HepG2 (cell line): ENCODE data around the gene CSKMT. TPM values are rescaled to one million over a fixed set of nuclear protein-coding genes. Genes with fewer than 3 reads are reported as not detected.

Experiments used
- ATAC-seq: fragments of 200-7000 bp; cut with Tn5 transposase; 3 replicates; pipeline ENCODE4 v1.9.1; 2020; ENCODE audit warnings: mild to moderate bottlenecking, moderate library complexity
- BruUV-seq: library from RNA; stranded (reverse); fragments of 400-500 nt; replicated peaks from 2 replicates; lab custom pipeline; 2021; lab: Mats Ljungman, UMichigan
- CTCF ChIA-PET: fragments of 300-600 bp; formaldehyde crosslinking; extraction: SDS; loops from one replicate; lab custom pipeline; 2021; ENCODE audit warnings: low total read pairs, inconsistent platforms, low intra/inter-chr PET ratio; lab: Yijun Ruan, JAX
- POLR2A ChIA-PET: fragments of 350-600 bp; sonication (Branson Sonifier 250); formaldehyde crosslinking; loops from one replicate; lab custom pipeline; 2020; ENCODE audit warnings: antibody characterized with exemption, inconsistent platforms; lab: Yijun Ruan, JAX
- DNase-seq: peaks from one replicate; pipeline ENCODE4 v3.0.0-alpha.2; 2015; ENCODE audit warnings: low spot score
- FAIRE-seq: peaks from 3 replicates; lab custom pipeline; 2011; peaks lifted over from hg19 to GRCh38; lab: Jason Lieb, UNC
- H2AFZ ChIP-seq: one replicate; pipeline ENCODE4 v1.6.1; 2011; ENCODE audit warnings: low read length, inconsistent platforms
- H3K27ac ChIP-seq: fragments of 300-600 bp; 3 replicates; pipeline ENCODE4 v1.8.0; 2011; ENCODE audit warnings: mixed run types, mild to moderate bottlenecking, mixed read lengths, low read length, inconsistent platforms; ENCODE audit not compliant: insufficient read depth; ENCODE audit errors: extremely low read length
- H3K27me3 ChIP-seq, 2 experiments: fragments of 200-600 bp in 1 of 2; 2 replicates in 1 of 2; 3 replicates in 1 of 2; pipeline versions ENCODE4 v1.6.0 to v1.8.0; 2011; ENCODE audit warnings: low read length in 2 of 2, mild to moderate bottlenecking in 2 of 2, moderate library complexity in 2 of 2, inconsistent platforms in 1 of 2; ENCODE audit not compliant: insufficient read depth in 2 of 2, control insufficient read depth in 1 of 2
- H3K36me3 ChIP-seq, 2 experiments: fragments of 200-600 bp in 1 of 2; replicated peaks in 1 of 2; 2 replicates in 1 of 2; 3 replicates in 1 of 2; pipeline versions ENCODE4 v1.5.1 to v1.8.0; 2011; ENCODE audit warnings: low read length in 2 of 2, inconsistent platforms in 1 of 2; ENCODE audit not compliant: insufficient read depth in 2 of 2, control insufficient read depth in 1 of 2
- H3K4me1 ChIP-seq: 2 replicates; pipeline ENCODE4 v1.5.1; 2012; ENCODE audit warnings: low read length, inconsistent platforms; ENCODE audit not compliant: insufficient read depth
- H3K4me2 ChIP-seq: 2 replicates; pipeline ENCODE4 v1.6.0; 2011; ENCODE audit warnings: low read depth, low read length, inconsistent platforms
- H3K4me3 ChIP-seq, 3 experiments: fragments of 200-600 bp in 1 of 3; sonication (generic), shearing (Covaris generic) in 1 of 3; replicated peaks in 1 of 3; 2 replicates each; pipeline ENCODE4 v1.5.1; 2011 to 2016; ENCODE audit warnings: low read length in 3 of 3, inconsistent platforms in 2 of 3, low read depth in 2 of 3, mild to moderate bottlenecking in 2 of 3, control low read depth in 1 of 3, mixed read lengths in 1 of 3; ENCODE audit not compliant: insufficient read depth in 1 of 3
- H3K79me2 ChIP-seq: one replicate; pipeline ENCODE4 v1.6.1; 2011; ENCODE audit warnings: low read length, inconsistent platforms; ENCODE audit not compliant: insufficient read depth
- H3K9ac ChIP-seq: 2 replicates; pipeline ENCODE4 v1.6.0; 2011; ENCODE audit warnings: mild to moderate bottlenecking, low read depth, low read length, inconsistent platforms; ENCODE audit not compliant: insufficient read depth
- H3K9me3 ChIP-seq: 2 replicates; pipeline ENCODE4 v1.5.1; 2012; ENCODE audit warnings: mild to moderate bottlenecking, low read length
- H4K20me1 ChIP-seq: 2 replicates; pipeline ENCODE4 v1.6.0; 2011; ENCODE audit warnings: inconsistent platforms, mild to moderate bottlenecking, low read length, moderate library complexity; ENCODE audit not compliant: insufficient read depth
- ARID4A ChIP-seq: sonication (generic); formaldehyde crosslinking; IDR thresholded peaks from 2 replicates; pipeline ENCODE4 v1.5.0; 2020; ENCODE audit warnings: mild to moderate bottlenecking, missing genetic modification reagents, borderline replicate concordance
- DMTF1 ChIP-seq: sonication (generic); formaldehyde crosslinking; IDR thresholded peaks from 2 replicates; pipeline ENCODE4 v1.4.0; 2020; ENCODE audit warnings: mild to moderate bottlenecking, missing genetic modification reagents
- FLYWCH1 ChIP-seq: sonication (generic); formaldehyde crosslinking; IDR thresholded peaks from 2 replicates; pipeline ENCODE4 v1.8.1; 2023; ENCODE audit warnings: mild to moderate bottlenecking, missing genetic modification reagents
- GABPB1 ChIP-seq: IDR thresholded peaks from 2 replicates; pipeline ENCODE4 v1.6.1; 2016; ENCODE audit warnings: mild to moderate bottlenecking, missing genetic modification reagents, moderate library complexity, missing compliant biosample characterization
- GATAD1 ChIP-seq: IDR thresholded peaks from 2 replicates; pipeline ENCODE4 v1.6.1; 2016; ENCODE audit warnings: missing genetic modification reagents, missing compliant biosample characterization
- IRF9 ChIP-seq: sonication (generic); formaldehyde crosslinking; IDR thresholded peaks from 2 replicates; pipeline ENCODE4 v1.8.0; 2022; ENCODE audit warnings: missing genetic modification reagents, mild to moderate bottlenecking, borderline replicate concordance
- PHF20 ChIP-seq: sonication (generic); formaldehyde crosslinking; IDR thresholded peaks from 2 replicates; pipeline ENCODE4 v1.5.0; 2020; ENCODE audit warnings: mild to moderate bottlenecking, missing genetic modification reagents
- TFDP2 ChIP-seq: sonication (generic); formaldehyde crosslinking; IDR thresholded peaks from 2 replicates; pipeline ENCODE4 v1.4.0; 2020; ENCODE audit warnings: missing genetic modification reagents
- TSC22D2 ChIP-seq: sonication (generic); formaldehyde crosslinking; IDR thresholded peaks from 2 replicates; pipeline ENCODE4 v1.5.1; 2020; ENCODE audit warnings: missing genetic modification reagents, mild to moderate bottlenecking, borderline replicate concordance
- ZBTB8A ChIP-seq: sonication (generic); formaldehyde crosslinking; IDR thresholded peaks from 2 replicates; pipeline ENCODE4 v1.4.0; 2020; ENCODE audit warnings: mild to moderate bottlenecking, low read depth, missing genetic modification reagents, borderline replicate concordance
- ZNF354B ChIP-seq: sonication (generic); formaldehyde crosslinking; IDR thresholded peaks from 2 replicates; pipeline ENCODE4 v1.8.0; 2022; ENCODE audit warnings: mild to moderate bottlenecking, missing genetic modification reagents
- ZNF446 ChIP-seq: sonication (generic); formaldehyde crosslinking; IDR thresholded peaks from 2 replicates; pipeline ENCODE4 v1.5.0; 2020; ENCODE audit warnings: mild to moderate bottlenecking, missing genetic modification reagents
- ZNF678 ChIP-seq: sonication (generic); formaldehyde crosslinking; IDR thresholded peaks from 2 replicates; pipeline ENCODE4 v1.4.0; 2020; ENCODE audit warnings: mild to moderate bottlenecking, missing genetic modification reagents
- WGBS: methylation state at CpG from one replicate; pipeline ENCODE4 v1.1.6; 2017; ENCODE audit warnings: low lambda C conversion rate; 5-methylcytosine and 5-hydroxymethylcytosine counted together
- in situ Hi-C: cut with HindIII; loops from 2 replicates; pipeline ENCODE4 v1.10.0; 2017; ENCODE audit warnings: low pct_unique_long_range_greater_than_20kb; ENCODE audit not compliant: extremely low pct_ligation_motif_present
- intact Hi-C: fragments of 100-400 bp; cut with micrococcal nuclease; formaldehyde crosslinking; loops from one replicate; pipeline ENCODE4 v1.10.0; 2022; ENCODE audit not compliant: unreplicated experiment
- polyA plus RNA-seq, 8 experiments: library from polyadenylated mRNA; depleted of rRNA in 3 of 8; stranded (reverse) in 7 of 8; unstranded in 1 of 8; fragments of >200 nt; fragmentation: Illumina TruSeq in 4 of 8; extraction: Trizol in 4 of 8; gene quantifications; 2 replicates each; pipeline versions ENCODE4 v1.2.1 to v1.2.3, GENCODE V29; 2011 to 2016; ENCODE audit warnings: low read depth in 4 of 8, missing spikeins in 1 of 8, mixed read lengths in 1 of 8; ENCODE audit not compliant: insufficient read depth in 1 of 8
- total RNA-seq, 5 experiments: library from RNA; depleted of rRNA; stranded (reverse); fragments of >200 nt; fragmentation: Illumina TruSeq; extraction: Trizol; gene quantifications; 2 replicates each; pipeline ENCODE4 v1.2.3, GENCODE V29; 2016; ENCODE audit warnings: low read depth in 1 of 5

The CSKMT gene
- total and polyA plus RNA-seq, 2 of the 13 experiments (the other 11 are each of a cell fraction or from before 2014, with no cell fraction given): 7.6 to 31.8 TPM

- intact Hi-C loops: no loop called here
- Histone ChIP-seq H3K9me3 (no peaks in the 10 kb centered on the region), H3K4me2 (peak within 1 kb of the TSS; percentile 76), H4K20me1 (no peaks in the 10 kb centered on the region; the same call in 1 of the 2 replicates), H3K4me1 (peaks cover 59% of the 10 kb centered on the region), H3K4me3 (peak within 1 kb of the TSS; percentile 76 to 98 (median 91)), H3K27ac (peak within 1 kb of the TSS; percentile 90), H3K79me2 (peaks cover 31% of the 10 kb centered on the region), H3K36me3 (peaks cover 0 to 12% of the 10 kb centered on the region in 2 experiments; a peak in 2 of 5 replicates), H2AFZ (peak within 1 kb of the TSS; percentile 80), H3K9ac (peak within 1 kb of the TSS; percentile 96), H3K27me3 (no peaks in the 10 kb centered on the region; a peak in 1 of 5 replicates)
- ATAC-seq (peak; percentile 83), FAIRE-seq (peak; percentile 66), DNase-seq (peak; percentile 79)
- ChIA-PET POLR2A (interaction anchor here (0.9 to 6.6 kb wide), 32 partner anchors 8 to 247 kb away, joined by 3 to 53 read pairs (median 6); partner anchors contain the start of genes AHNAK, B3GAT3, EEF1G and GANAB), CTCF (no interaction called here)
- 0% methylated on average over 8 of the region's 59 CpGs for WGBS
- BruUV-seq: TSS peak; percentile 49
- in situ Hi-C loops: no loop called here
- TF ChIP-seq ZNF354B (CRISPR knock-in tag) (peak; percentile 85; the same call in 1 of the 2 replicates), ARID4A (CRISPR knock-in tag) (peak; percentile 90; the same call in 1 of the 2 replicates), GATAD1 (CRISPR knock-in tag) (peak; percentile 84), IRF9 (CRISPR knock-in tag) (peak; percentile 71; the same call in 1 of the 2 replicates), TFDP2 (peak; percentile 59), ZNF446 (peak; percentile 83; the same call in 1 of the 2 replicates), ZBTB8A (CRISPR knock-in tag) (no peak), TSC22D2 (CRISPR knock-in tag) (peak; percentile 34; the same call in 1 of the 2 replicates), FLYWCH1 (no peak), DMTF1 (CRISPR knock-in tag) (no peak), GABPB1 (CRISPR knock-in tag) (peak; percentile 92), ZNF678 (CRISPR knock-in tag) (no peak), PHF20 (CRISPR knock-in tag) (peak; percentile 91)
Measured at GRCh38 chr11:62671608-62672389, 6.7 kb downstream of the CSKMT start, which contains the start of the genes LBHD1 and UQCC3. Gene LBHD1 (minus strand): TSS chr11:62672267. CDS start chr11:62670031, 2,236 bp downstream. Gene UQCC3 (plus strand): TSS chr11:62671673. CDS start chr11:62671746, 73 bp downstream.
